ENCODE results near the gene EBF3. TPM values are rescaled to one million over a fixed set of nuclear protein-coding genes. Genes with fewer than 3 reads are reported as not detected.

The EBF3 gene
- total RNA-seq, 4 donors from 2014 or later: 2.5 to 4.9 (median 4.6) TPM

GRCh38 chr10:129942936-129943715, 20.9 kb downstream of the EBF3 start:
- H3K4me3 ChIP-seq: no peak overlapping the region
- H3K36me3 ChIP-seq: no peaks in the 10 kb centered on the region
- H3K4me1 ChIP-seq: peaks cover 0 to 28% (median 0%) of the 10 kb centered on the region in 3 donors
- H3K9me3 ChIP-seq: no peaks in the 10 kb centered on the region
- no peak overlapping the region for H3K27ac ChIP-seq
- 28 to 54% methylated on average over 2 to 12 of the region's 12 CpGs for WGBS, 2 donors (ENCODE audit: low coverage in 1 of 2)
- H3K27me3 ChIP-seq: peaks cover 40% of the 10 kb centered on the region
- ATAC-seq: no peak
- no peak for TF ChIP-seq EP300 (IDR thresholded peaks at IDR 0.05)
- TF ChIP-seq POLR2A (IDR thresholded peaks at IDR 0.05): no peak
- TF ChIP-seq POLR2AphosphoS5 (IDR thresholded peaks at IDR 0.05): no peak
- TF ChIP-seq, protein P1, sequence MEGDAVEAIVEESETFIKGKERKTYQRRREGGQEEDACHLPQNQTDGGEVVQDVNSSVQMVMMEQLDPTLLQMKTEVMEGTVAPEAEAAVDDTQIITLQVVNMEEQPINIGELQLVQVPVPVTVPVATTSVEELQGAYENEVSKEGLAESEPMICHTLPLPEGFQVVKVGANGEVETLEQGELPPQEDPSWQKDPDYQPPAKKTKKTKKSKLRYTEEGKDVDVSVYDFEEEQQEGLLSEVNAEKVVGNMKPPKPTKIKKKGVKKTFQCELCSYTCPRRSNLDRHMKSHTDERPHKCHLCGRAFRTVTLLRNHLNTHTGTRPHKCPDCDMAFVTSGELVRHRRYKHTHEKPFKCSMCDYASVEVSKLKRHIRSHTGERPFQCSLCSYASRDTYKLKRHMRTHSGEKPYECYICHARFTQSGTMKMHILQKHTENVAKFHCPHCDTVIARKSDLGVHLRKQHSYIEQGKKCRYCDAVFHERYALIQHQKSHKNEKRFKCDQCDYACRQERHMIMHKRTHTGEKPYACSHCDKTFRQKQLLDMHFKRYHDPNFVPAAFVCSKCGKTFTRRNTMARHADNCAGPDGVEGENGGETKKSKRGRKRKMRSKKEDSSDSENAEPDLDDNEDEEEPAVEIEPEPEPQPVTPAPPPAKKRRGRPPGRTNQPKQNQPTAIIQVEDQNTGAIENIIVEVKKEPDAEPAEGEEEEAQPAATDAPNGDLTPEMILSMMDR (IDR thresholded peaks at IDR 0.05): no peak

GRCh38 chr10:129942391-129942790, 21.7 kb downstream of the EBF3 start:
- Histone ChIP-seq H3K4me1 (peaks cover 0 to 28% (median 0%) of the 10 kb centered on the region in 3 donors), H3K4me3 (no peak overlapping the region), H3K9me3 (no peaks in the 10 kb centered on the region), H3K27ac (no peak overlapping the region), H3K27me3 (peaks cover 34% of the 10 kb centered on the region), H3K36me3 (no peaks in the 10 kb centered on the region)
- TF ChIP-seq POLR2A (IDR thresholded peaks at IDR 0.05) (no peak), POLR2AphosphoS5 (IDR thresholded peaks at IDR 0.05) (no peak), EP300 (IDR thresholded peaks at IDR 0.05) (no peak)
- TF ChIP-seq, protein P1 (IDR thresholded peaks at IDR 0.05): no peak
- no peak for ATAC-seq
- 85 to 94% methylated on average over 7 to 8 of the region's 9 CpGs for WGBS, 2 donors (ENCODE audit: low coverage in 1 of 2)

- no peak overlapping the region for H3K27ac ChIP-seq
- no peak for ATAC-seq
- peaks cover 34% of the 10 kb centered on the region for H3K27me3 ChIP-seq
- H3K4me3 ChIP-seq: no peak overlapping the region
- WGBS, 2 donors (ENCODE audit: low coverage in 1 of 2): 89 to 92% methylated on average over 3 to 4 of the region's 4 CpGs
- H3K4me1 ChIP-seq: peaks cover 0 to 26% (median 0%) of the 10 kb centered on the region in 3 donors
- no peaks in the 10 kb centered on the region for H3K36me3 ChIP-seq
- TF ChIP-seq POLR2A (IDR thresholded peaks at IDR 0.05) (no peak), POLR2AphosphoS5 (IDR thresholded peaks at IDR 0.05) (no peak), EP300 (IDR thresholded peaks at IDR 0.05) (no peak)
- TF ChIP-seq, protein P1 (IDR thresholded peaks at IDR 0.05): no peak
- no peaks in the 10 kb centered on the region for H3K9me3 ChIP-seq
Observed at GRCh38 chr10:129942019-129942277, 22.1 kb downstream of the EBF3 start.

DNA sequence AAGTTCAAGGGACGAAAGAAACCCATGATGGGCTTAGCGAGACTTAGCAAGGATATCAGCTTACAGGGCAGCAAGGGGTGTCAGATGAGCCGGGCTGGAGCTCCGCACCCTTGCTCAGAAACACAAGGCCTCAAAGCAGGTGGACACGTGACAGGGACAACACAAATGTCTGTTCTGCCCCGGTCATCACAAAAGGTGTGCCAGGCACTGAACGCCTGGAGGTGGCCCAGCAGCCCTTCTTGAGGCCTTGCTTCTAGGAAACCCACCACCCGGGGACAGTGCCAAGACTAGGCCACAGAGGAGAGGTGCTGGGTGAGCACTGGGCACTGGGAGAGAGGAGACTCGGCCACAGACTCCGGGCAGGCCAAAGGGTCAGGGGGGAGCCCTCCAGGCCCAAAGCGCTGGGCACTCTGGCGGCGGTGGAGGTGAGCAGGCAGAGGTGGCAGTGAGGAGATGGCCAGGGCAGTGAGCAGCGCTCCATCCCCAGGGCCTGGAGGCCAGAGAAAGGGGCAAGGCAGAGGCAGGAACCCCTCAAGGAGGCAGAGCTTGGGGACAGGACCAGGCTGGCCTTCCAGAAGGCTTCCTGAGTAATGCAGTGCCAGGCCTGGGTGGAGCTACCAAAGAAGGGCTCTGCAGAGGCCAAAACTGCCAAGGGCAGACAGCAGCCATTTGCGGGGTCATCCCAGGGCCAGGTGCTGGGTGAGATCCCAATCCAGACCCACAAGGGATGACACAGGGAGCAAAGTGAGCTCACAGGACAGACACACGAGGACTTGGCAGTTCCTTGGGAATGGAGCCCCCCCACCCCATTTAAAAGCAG, 22.7 kb downstream of the EBF3 start:
- ATAC-seq: no peak
- Histone ChIP-seq H3K27ac (no peak overlapping the region), H3K4me1 (peaks cover 0 to 20% (median 0%) of the 10 kb centered on the region in 3 donors), H3K36me3 (no peaks in the 10 kb centered on the region), H3K27me3 (peaks cover 34% of the 10 kb centered on the region), H3K4me3 (no peak overlapping the region), H3K9me3 (no peaks in the 10 kb centered on the region)
- no peak for TF ChIP-seq EP300 (IDR thresholded peaks at IDR 0.05)
- WGBS, 2 donors (ENCODE audit: low coverage in 1 of 2): 79 to 84% methylated on average over 6 to 7 of the region's 16 CpGs

DNA sequence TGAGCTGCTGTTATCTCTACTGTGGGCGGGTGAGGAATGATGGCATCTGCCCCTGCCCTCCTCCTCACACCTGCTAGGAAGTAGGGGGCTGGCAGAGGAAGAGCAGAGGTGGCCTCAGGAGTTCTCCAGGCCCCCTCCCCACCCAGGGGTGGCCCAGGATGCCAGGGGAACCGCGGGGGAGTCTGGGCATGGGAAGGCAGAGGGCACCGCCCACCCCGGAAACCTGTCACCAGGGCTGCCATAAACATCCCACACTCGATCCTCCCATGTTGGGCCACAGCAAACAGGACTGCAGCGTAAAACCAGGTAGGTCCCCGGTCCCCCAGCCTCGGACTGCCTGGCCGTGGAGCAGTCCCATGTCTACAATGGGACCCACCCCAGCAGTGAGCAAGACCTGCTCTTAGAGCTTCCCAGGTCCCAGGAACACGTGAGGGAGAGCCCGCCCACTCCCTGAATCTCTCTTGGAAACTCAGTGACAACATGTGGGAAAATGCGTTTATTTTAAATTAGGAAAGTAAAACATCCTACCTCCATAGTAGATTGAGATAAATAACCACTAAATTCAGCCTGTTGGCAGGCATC, 23.4 kb downstream of the EBF3 start:
- H3K27me3 ChIP-seq: peaks cover 36% of the 10 kb centered on the region
- TF ChIP-seq POLR2AphosphoS5 (IDR thresholded peaks at IDR 0.05) (no peak), EP300 (IDR thresholded peaks at IDR 0.05) (no peak), POLR2A (IDR thresholded peaks at IDR 0.05) (no peak)
- TF ChIP-seq, protein P1 (IDR thresholded peaks at IDR 0.05): no peak
- no peak overlapping the region for H3K4me3 ChIP-seq
- H3K27ac ChIP-seq: no peak overlapping the region
- no peaks in the 10 kb centered on the region for H3K9me3 ChIP-seq
- no peak for ATAC-seq
- no peaks in the 10 kb centered on the region for H3K36me3 ChIP-seq
- 73% methylated on average over 3 of the region's 13 CpGs; no CpG with 5 or more reads in 1 of the 2 donors for WGBS, 2 donors (ENCODE audit: low coverage in 1 of 2)
- H3K4me1 ChIP-seq: peaks cover 0 to 13% (median 0%) of the 10 kb centered on the region in 3 donors
